Activated CD4-positive, alpha-beta T cell treated with anti-CD3 and anti-CD28 coated beads, Interleukin-2, amount 50 U/mL, for 24 hours (primary cell): ENCODE results near the gene LDLRAD4.

ENCODE experiments used
- DNase-seq, 2 donors: peaks; one replicate each; pipeline ENCODE4 v3.0.0-alpha.2; 2020; ENCODE audit warnings: low read depth in 1 of 2, low spot score in 1 of 2

Gene LDLRAD4

GRCh38 chr18:13218368-13218991, at the start of gene LDLRAD4:
Gene LDLRAD4 (plus strand): TSS chr18:13218760.
- no peak for DNase-seq

GRCh38 chr18:13173578-13174145, 44.9 kb upstream of the LDLRAD4 start:
- DNase-seq, result no peak

GRCh38 chr18:13175266-13175665, 43.3 kb upstream of the LDLRAD4 start:
- DNase-seq, result no peak

GRCh38 chr18:13175754-13176210, 42.8 kb upstream of the LDLRAD4 start:
- no peak for DNase-seq

- DNase-seq, result no peak
Measured at GRCh38 chr18:13176847-13177246, 41.7 kb upstream of the LDLRAD4 start.

- no peak for DNase-seq
Measured at GRCh38 chr18:13178197-13178596, 40.4 kb upstream of the LDLRAD4 start.

- no peak for DNase-seq
Measured at GRCh38 chr18:13178976-13179375, 39.6 kb upstream of the LDLRAD4 start.

- DNase-seq, result no peak
Measured at GRCh38 chr18:13179566-13180113, 38.9 kb upstream of the LDLRAD4 start.

GRCh38 chr18:13180614-13181375, 37.8 kb upstream of the LDLRAD4 start:
- DNase-seq, result no peak

- no peak for DNase-seq
Measured at GRCh38 chr18:13181765-13182164, 36.8 kb upstream of the LDLRAD4 start.

GRCh38 chr18:13183359-13183758, 35.2 kb upstream of the LDLRAD4 start:
- no peak for DNase-seq

GRCh38 chr18:13183790-13184189, 34.8 kb upstream of the LDLRAD4 start:
- DNase-seq, result no peak

- no peak for DNase-seq
Measured at GRCh38 chr18:13184396-13184795, 34.2 kb upstream of the LDLRAD4 start.

- DNase-seq, result no peak
Measured at GRCh38 chr18:13185675-13186198, 32.8 kb upstream of the LDLRAD4 start.

- DNase-seq, result no peak
Measured at GRCh38 chr18:13186687-13187086, 31.9 kb upstream of the LDLRAD4 start.

GRCh38 chr18:13187498-13187897, 31.1 kb upstream of the LDLRAD4 start:
- no peak for DNase-seq

- no peak for DNase-seq
Measured at GRCh38 chr18:13191031-13191430, 27.5 kb upstream of the LDLRAD4 start.

- DNase-seq, result no peak
Measured at GRCh38 chr18:13191779-13192178, 26.8 kb upstream of the LDLRAD4 start.

- no peak for DNase-seq
Measured at GRCh38 chr18:13192970-13193369, 25.6 kb upstream of the LDLRAD4 start.

- no peak for DNase-seq
Measured at GRCh38 chr18:13194239-13194638, 24.3 kb upstream of the LDLRAD4 start.

GRCh38 chr18:13198701-13199100, 19.9 kb upstream of the LDLRAD4 start:
- DNase-seq, result no peak

- no peak for DNase-seq
Measured at GRCh38 chr18:13199169-13199568, 19.4 kb upstream of the LDLRAD4 start.
